ENCODE data around the gene GDAP2.

Gene GDAP2

GRCh38 chr1:117821774-117822482, 107.5 kb downstream of the GDAP2 start:
- Histone ChIP-seq H3K4me3 (ENCODE audit: low read depth in 1 of 2, low read length in 2 of 2) (peak overlapping the region in 1 of 2 donors; percentile 9), H3K27ac (ENCODE audit: low read length) (peak overlapping the region; percentile 58), H3K4me1 (ENCODE audit: control insufficient read depth in 1 of 2, insufficient read depth in 2 of 2, low read length in 2 of 2) (peaks cover 4 to 11% of the 10 kb centered on the region in 2 donors), H3K27me3 (ENCODE audit: low read depth, low read length) (no peaks in the 10 kb centered on the region), H3K36me3 (ENCODE audit: control insufficient read depth in 1 of 2, insufficient read depth in 2 of 2, low read length in 2 of 2) (no peaks in the 10 kb centered on the region), H3K9me3 (ENCODE audit: control insufficient read depth in 1 of 2, low read length in 2 of 2) (no peaks in the 10 kb centered on the region)

- Histone ChIP-seq H3K27me3 (ENCODE audit: low read depth, low read length) (no peaks in the 10 kb centered on the region), H3K9me3 (ENCODE audit: control insufficient read depth in 1 of 2, low read length in 2 of 2) (no peaks in the 10 kb centered on the region), H3K36me3 (ENCODE audit: control insufficient read depth in 1 of 2, insufficient read depth in 2 of 2, low read length in 2 of 2) (no peaks in the 10 kb centered on the region), H3K4me3 (ENCODE audit: low read depth in 1 of 2, low read length in 2 of 2) (peak overlapping the region in 1 of 2 donors; percentile 9), H3K4me1 (ENCODE audit: control insufficient read depth in 1 of 2, insufficient read depth in 2 of 2, low read length in 2 of 2) (peaks cover 4 to 11% of the 10 kb centered on the region in 2 donors), H3K27ac (ENCODE audit: low read length) (peak overlapping the region; percentile 58)
These were observed 108.1 kb downstream of the GDAP2 start for GRCh38 chr1:117821382-117821755.

- H3K4me1 ChIP-seq (ENCODE audit: control insufficient read depth in 1 of 2, insufficient read depth in 2 of 2, low read length in 2 of 2): peaks cover 4 to 13% of the 10 kb centered on the region in 2 donors
- no peak overlapping the region for H3K4me3 ChIP-seq (ENCODE audit: low read depth in 1 of 2, low read length in 2 of 2)
- H3K27ac ChIP-seq (ENCODE audit: low read length): peak overlapping the region; percentile 58
- H3K9me3 ChIP-seq (ENCODE audit: control insufficient read depth in 1 of 2, low read length in 2 of 2): no peaks in the 10 kb centered on the region
- H3K27me3 ChIP-seq (ENCODE audit: low read depth, low read length): no peaks in the 10 kb centered on the region
- H3K36me3 ChIP-seq (ENCODE audit: control insufficient read depth in 1 of 2, insufficient read depth in 2 of 2, low read length in 2 of 2): no peaks in the 10 kb centered on the region
These were observed 108.6 kb downstream of the GDAP2 start for GRCh38 chr1:117820694-117821381.

- peaks cover 4 to 20% of the 10 kb centered on the region in 2 donors for H3K4me1 ChIP-seq (ENCODE audit: control insufficient read depth in 1 of 2, insufficient read depth in 2 of 2, low read length in 2 of 2)
- no peaks in the 10 kb centered on the region for H3K9me3 ChIP-seq (ENCODE audit: control insufficient read depth in 1 of 2, low read length in 2 of 2)
- H3K27me3 ChIP-seq (ENCODE audit: low read depth, low read length): no peaks in the 10 kb centered on the region
- H3K27ac ChIP-seq (ENCODE audit: low read length): no peak overlapping the region
- no peaks in the 10 kb centered on the region for H3K36me3 ChIP-seq (ENCODE audit: control insufficient read depth in 1 of 2, insufficient read depth in 2 of 2, low read length in 2 of 2)
- no peak overlapping the region for H3K4me3 ChIP-seq (ENCODE audit: low read depth in 1 of 2, low read length in 2 of 2)
These were observed 109.3 kb downstream of the GDAP2 start for GRCh38 chr1:117820096-117820495.

- H3K27ac ChIP-seq (ENCODE audit: low read length): no peak overlapping the region
- no peaks in the 10 kb centered on the region for H3K36me3 ChIP-seq (ENCODE audit: control insufficient read depth in 1 of 2, insufficient read depth in 2 of 2, low read length in 2 of 2)
- peaks cover 4 to 20% of the 10 kb centered on the region in 2 donors for H3K4me1 ChIP-seq (ENCODE audit: control insufficient read depth in 1 of 2, insufficient read depth in 2 of 2, low read length in 2 of 2)
These were observed 110.1 kb downstream of the GDAP2 start for GRCh38 chr1:117819301-117819700.

GRCh38 chr1:117818456-117818855, 111.0 kb downstream of the GDAP2 start:
- Histone ChIP-seq H3K36me3 (ENCODE audit: control insufficient read depth in 1 of 2, insufficient read depth in 2 of 2, low read length in 2 of 2) (no peaks in the 10 kb centered on the region), H3K4me3 (ENCODE audit: low read depth in 1 of 2, low read length in 2 of 2) (no peak overlapping the region), H3K4me1 (ENCODE audit: control insufficient read depth in 1 of 2, insufficient read depth in 2 of 2, low read length in 2 of 2) (peaks cover 0 to 22% of the 10 kb centered on the region in 2 donors), H3K27ac (ENCODE audit: low read length) (no peak overlapping the region), H3K27me3 (ENCODE audit: low read depth, low read length) (no peaks in the 10 kb centered on the region), H3K9me3 (ENCODE audit: control insufficient read depth in 1 of 2, low read length in 2 of 2) (no peaks in the 10 kb centered on the region)

More at GRCh38 chr1:117819301-117819700, 110.1 kb downstream of the GDAP2 start:
- H3K27me3 ChIP-seq (ENCODE audit: low read depth, low read length): no peaks in the 10 kb centered on the region
- no peak overlapping the region for H3K4me3 ChIP-seq (ENCODE audit: low read depth in 1 of 2, low read length in 2 of 2)
- H3K9me3 ChIP-seq (ENCODE audit: control insufficient read depth in 1 of 2, low read length in 2 of 2): no peaks in the 10 kb centered on the region

GRCh38 chr1:117817629-117818028, 111.8 kb downstream of the GDAP2 start:
- Histone ChIP-seq H3K27me3 (ENCODE audit: low read depth, low read length) (no peaks in the 10 kb centered on the region), H3K4me3 (ENCODE audit: low read depth in 1 of 2, low read length in 2 of 2) (no peak overlapping the region), H3K9me3 (ENCODE audit: control insufficient read depth in 1 of 2, low read length in 2 of 2) (no peaks in the 10 kb centered on the region), H3K36me3 (ENCODE audit: control insufficient read depth in 1 of 2, insufficient read depth in 2 of 2, low read length in 2 of 2) (no peaks in the 10 kb centered on the region), H3K4me1 (ENCODE audit: control insufficient read depth in 1 of 2, insufficient read depth in 2 of 2, low read length in 2 of 2) (peaks cover 0 to 30% of the 10 kb centered on the region in 2 donors), H3K27ac (ENCODE audit: low read length) (no peak overlapping the region)

- no peak overlapping the region for H3K27ac ChIP-seq (ENCODE audit: low read length)
- H3K27me3 ChIP-seq (ENCODE audit: low read depth, low read length): no peaks in the 10 kb centered on the region
- no peaks in the 10 kb centered on the region for H3K36me3 ChIP-seq (ENCODE audit: control insufficient read depth in 1 of 2, insufficient read depth in 2 of 2, low read length in 2 of 2)
- H3K4me3 ChIP-seq (ENCODE audit: low read depth in 1 of 2, low read length in 2 of 2): no peak overlapping the region
- no peaks in the 10 kb centered on the region for H3K9me3 ChIP-seq (ENCODE audit: control insufficient read depth in 1 of 2, low read length in 2 of 2)
- H3K4me1 ChIP-seq (ENCODE audit: control insufficient read depth in 1 of 2, insufficient read depth in 2 of 2, low read length in 2 of 2): peaks cover 0 to 21% of the 10 kb centered on the region in 2 donors
These were observed 113.5 kb downstream of the GDAP2 start for GRCh38 chr1:117815926-117816325.

- peaks cover 0 to 19% of the 10 kb centered on the region in 2 donors for H3K4me1 ChIP-seq (ENCODE audit: control insufficient read depth in 1 of 2, insufficient read depth in 2 of 2, low read length in 2 of 2)
- H3K27me3 ChIP-seq (ENCODE audit: low read depth, low read length): no peaks in the 10 kb centered on the region
- no peak overlapping the region for H3K4me3 ChIP-seq (ENCODE audit: low read depth in 1 of 2, low read length in 2 of 2)
- H3K36me3 ChIP-seq (ENCODE audit: control insufficient read depth in 1 of 2, insufficient read depth in 2 of 2, low read length in 2 of 2): no peaks in the 10 kb centered on the region
- peak overlapping the region; percentile 0 for H3K27ac ChIP-seq (ENCODE audit: low read length)
- no peaks in the 10 kb centered on the region for H3K9me3 ChIP-seq (ENCODE audit: control insufficient read depth in 1 of 2, low read length in 2 of 2)
These were observed 114.3 kb downstream of the GDAP2 start for GRCh38 chr1:117814856-117815797.
